Fibroblast of skin of left biceps (primary cell): ENCODE measurements around the gene MDFIC.

Experiments
- DNase-seq, 2 experiments: peaks; one replicate each; pipeline ENCODE4 v3.0.0-alpha.2; 2013; ENCODE audit warnings: low read depth in 2 of 2

Gene MDFIC

DNA sequence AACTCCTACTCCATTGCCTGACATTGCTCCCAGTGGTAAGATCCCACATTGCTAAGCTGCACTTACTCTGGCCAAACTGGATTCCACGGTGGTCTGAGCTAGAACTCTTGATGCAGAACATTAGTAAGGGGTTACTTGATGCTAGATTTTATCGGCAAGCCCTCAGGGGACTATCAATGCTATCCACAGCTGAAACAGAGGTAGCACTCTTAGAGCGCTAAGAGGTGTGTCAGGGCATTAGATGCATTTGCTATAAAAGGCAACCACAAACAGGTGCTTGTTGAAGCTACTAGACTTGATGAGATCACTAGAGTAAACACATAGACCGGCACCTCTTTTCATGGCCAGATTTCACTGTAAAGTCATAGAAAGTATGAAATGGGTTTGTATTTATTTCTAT, 116.3 kb downstream of the MDFIC start:
- no peak for DNase-seq

DNA sequence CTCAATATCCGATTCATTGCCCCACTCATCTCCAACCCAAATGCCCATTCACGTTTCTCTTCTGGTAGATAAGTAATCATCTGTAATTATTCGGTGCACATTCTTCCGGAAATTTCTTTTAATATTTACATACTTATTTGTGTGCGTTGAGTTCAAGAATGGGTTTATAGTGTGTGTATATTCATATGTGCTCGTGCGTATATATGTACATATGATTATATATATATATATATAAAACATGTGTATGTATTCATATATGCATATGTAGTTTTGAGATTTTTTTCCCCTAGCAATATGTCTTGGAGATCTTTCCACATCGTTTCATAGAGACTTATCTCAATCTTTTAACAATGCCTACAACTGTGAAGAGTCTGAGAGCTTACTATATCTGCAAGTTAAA, 118.2 kb downstream of the MDFIC start:
- DNase-seq: no peak

DNA sequence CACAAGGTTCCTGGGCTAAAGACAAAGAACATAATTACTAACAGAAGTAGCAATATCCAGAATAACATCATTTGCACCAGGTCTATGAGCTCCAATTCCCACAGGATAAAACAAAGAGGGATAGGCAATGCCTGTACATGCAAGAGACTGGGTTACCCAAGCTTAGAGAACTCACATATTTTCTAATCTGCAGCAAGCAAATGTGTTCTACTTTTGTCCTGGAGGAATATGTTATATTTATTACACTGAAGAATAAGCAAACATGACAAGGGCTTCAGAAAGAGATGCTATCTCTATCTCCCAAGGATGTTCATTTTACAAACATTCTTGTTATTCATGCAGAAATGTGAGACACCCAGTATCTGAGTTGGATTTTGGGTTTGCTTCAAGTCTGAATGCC, 118.6 kb downstream of the MDFIC start:
- DNase-seq: no peak

DNA sequence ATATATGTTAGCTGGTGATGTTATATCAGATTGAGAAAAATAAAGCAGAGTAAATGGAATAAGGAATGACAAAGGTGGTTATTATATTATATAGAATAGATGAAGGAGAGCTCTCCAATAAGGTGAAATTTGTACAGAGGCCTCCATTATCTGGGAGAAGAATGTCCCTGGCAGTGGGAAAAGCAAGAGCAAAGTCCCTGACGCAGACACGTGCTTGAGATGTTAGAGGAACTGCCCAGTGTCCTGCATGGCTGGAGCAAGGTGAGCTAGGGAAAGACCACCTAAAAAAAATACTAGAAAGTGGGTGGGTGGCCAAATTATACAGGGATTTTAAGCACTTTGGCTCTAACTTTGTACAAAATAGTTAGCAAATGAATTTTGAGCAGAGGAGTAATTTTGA, 120.7 kb downstream of the MDFIC start:
- DNase-seq: no peak

DNA sequence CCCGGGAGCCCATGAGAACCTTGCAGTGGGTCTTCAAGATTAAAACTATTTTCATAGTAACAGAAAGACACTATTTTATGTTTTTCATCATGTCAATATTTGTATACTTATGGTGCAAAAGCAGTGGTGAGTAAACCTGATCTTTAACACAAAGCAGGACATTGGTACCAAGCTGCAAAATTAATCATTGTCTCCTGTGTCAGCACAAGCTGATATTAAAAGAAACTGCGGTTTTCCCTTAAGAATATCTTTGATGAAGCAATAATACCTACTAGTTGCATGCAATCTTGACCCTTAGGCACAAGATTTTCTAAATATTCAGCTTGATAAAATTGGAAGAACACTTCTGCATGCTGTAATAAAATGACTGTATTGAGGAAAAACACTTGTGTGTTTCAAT, 121.7 kb downstream of the MDFIC start:
- no peak for DNase-seq

DNA sequence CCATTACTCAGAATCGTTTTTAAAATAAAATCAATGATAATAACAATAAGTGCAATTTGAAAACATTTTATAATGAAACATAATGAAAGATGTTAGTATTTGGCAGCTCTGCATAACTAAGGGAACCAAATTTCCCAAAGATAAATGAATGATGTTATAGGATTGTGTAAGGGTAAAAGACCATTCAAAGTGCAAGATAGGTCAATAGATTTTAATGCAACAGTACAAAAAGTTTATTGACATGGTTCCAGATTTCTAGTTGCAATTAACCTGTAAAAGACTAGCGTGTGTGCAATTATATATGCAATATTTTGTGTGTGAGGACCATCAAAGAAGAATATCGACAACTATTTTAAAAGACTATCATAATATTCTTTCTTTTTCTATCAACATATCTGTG, 122.3 kb downstream of the MDFIC start:
- no peak for DNase-seq

DNA sequence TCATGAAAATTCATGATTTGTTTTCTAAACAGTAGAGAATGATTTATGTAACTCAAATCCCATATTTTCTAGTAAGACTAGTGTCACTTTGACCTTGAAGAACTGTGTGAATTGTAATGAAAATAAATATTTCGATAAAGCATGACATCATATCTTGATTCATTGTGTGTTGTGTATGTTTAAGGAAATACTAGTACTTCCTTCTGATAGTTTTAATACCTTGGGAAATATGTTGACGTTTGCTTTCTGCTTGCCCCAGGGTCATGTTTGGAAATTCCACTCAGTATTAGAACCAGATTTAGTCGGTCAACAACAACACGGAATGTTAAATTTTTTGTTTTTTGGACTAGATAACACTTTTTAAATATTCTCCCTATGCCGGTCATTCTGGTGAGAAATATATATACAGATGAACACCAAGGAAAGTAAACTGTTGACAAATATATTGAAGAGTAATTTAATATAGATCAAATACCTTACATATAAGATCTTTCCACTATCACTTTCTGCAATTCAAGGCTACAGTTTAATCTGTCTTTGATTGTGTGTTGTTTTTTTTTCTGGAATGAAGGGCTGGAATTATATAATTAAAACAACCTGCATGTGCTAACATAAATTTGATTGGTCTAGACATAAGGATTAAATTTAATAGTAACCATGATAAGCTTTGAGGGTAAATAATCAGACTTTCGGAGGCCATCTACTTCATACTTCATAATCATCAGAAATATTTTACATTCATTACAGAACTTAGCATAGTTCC, 126.2 kb downstream of the MDFIC start:
- no peak for DNase-seq

DNA sequence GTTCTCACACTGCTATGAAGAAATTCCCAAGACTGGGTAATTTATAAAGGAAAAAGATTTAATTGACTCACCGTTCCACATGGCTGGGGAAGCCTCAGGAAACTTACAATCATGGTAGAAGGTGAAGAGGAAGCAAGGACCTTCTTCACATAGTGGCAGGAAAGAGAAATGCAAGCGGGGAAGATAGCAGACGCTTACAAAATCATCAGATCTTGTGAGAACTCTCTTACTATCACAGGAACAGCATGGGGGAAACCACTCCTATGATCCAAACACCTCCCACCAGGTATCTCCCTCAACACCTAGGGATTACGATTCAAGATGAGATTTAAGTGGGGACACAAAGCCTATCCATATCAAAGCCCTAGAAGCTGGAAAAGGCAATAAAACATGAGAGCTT, 130.8 kb downstream of the MDFIC start:
- no peak for DNase-seq

DNA sequence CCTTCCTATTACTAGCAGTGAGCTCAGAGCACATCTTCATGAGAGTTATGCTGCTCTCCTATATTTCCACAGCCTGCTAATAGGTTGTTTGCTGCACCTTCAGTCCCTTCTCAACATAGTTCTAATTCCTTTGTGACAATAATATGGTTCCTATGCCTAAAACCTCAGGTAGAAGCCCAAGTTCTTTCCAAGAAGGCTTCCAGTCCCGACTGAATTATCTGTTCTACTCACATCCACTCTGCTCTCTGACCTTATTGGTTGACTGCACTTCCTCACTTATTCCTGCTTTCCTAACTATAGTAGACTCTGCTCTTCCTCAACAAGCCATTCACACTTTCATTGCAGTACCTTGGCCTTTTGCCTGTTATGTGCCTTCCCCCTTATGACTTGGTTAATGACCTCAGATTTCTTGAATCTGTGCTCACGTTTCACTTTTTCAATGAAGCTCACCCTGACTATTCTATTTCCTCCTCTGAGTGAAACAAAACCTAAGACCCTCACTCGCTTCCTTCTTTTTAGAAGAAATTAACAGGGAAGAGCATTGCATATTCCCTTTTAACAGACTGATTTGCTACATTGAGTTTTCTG, 132.7 kb downstream of the MDFIC start:
- DNase-seq: no peak

DNA sequence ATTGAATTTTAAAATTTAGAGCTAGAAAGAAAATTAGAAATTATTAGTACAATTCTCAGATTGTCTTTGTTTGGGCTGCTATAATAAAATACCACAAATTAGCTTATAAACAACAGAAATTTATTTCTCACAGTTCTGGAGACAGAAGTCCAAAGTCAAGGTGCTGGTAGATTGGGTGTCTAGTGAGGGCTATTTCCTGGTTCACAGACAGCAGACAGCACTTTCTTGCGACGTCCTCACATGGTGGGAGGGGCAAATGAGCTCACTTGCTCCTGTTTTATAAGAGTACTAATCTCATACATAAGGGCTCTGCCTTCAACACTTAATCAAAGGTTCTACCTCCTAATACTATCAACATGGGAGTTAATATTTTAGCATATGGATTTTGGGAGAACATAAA, 134.1 kb downstream of the MDFIC start:
- no peak for DNase-seq

DNA sequence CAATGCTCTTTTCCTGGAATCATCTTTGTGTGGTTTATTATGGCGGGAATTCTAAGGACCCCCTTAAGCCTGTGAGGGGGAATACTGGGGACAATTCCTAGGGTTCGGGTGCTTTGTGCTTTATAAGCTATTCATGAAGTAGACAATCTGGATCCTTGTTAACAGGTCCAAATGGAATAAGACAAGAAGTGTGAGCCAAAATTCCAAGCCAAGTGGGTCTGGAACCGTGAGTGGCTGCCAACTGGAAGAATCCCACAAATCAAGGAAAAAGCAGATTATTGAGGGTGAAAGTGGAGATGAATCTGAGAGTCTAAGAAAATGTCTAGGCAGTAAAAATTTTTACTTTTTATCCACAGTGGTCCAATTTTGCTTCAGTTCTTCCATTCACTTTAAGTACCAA, 136.8 kb downstream of the MDFIC start:
- no peak for DNase-seq

DNA sequence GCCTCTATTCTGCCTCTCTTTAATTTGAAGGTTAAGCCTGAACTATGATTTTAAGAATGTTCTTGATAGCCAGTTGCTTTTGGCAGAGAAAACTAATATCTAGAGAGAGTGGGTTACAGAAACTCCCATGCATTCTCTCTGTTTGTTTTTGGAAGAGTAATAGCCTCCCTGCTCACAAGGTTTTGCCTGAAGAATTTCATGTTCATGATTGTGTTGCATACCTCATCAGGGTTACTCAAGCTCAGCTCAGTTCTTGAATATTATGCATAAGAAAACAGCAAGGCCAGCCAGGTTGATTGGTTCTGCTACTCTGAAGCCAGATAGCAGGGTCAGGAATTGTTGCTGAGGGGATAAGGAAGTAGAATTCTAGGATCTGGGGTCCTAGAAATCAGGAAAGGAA, 137.4 kb downstream of the MDFIC start:
- no peak for DNase-seq

DNA sequence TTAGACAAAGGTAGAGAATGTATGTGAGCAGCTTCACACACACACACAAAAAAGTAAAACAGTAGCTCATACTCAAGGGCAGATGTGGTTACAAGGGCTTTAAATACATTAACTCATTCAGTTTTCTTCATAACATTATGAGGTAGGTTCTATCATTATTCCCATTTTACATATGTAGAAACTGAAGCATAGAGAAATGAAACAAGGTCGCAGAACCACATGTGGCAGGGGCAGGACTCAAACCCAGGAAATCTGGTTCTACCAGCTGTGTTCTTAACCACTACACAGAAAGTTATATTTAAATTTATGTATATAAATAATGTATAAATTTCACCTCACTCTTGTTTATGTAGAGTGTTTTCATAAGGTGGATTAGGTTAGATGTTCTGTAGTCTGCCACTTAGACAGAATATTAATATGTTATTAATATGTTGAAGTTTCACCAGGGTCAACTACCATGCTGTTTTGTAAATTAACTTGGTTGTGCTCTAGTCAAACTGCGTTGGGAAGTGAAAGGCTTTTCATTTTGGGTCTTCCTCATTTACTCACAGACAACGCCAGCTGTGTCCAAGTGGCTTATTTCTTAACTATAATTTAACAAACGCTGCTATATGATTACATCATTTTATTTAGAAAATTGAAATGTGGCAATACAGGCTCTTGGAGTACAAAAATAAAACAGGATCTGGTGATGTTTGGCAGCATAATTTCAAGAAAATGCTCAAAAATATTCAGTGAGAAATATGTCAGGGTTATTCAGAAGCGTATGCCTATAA, 138.4 kb downstream of the MDFIC start:
- no peak for DNase-seq

DNA sequence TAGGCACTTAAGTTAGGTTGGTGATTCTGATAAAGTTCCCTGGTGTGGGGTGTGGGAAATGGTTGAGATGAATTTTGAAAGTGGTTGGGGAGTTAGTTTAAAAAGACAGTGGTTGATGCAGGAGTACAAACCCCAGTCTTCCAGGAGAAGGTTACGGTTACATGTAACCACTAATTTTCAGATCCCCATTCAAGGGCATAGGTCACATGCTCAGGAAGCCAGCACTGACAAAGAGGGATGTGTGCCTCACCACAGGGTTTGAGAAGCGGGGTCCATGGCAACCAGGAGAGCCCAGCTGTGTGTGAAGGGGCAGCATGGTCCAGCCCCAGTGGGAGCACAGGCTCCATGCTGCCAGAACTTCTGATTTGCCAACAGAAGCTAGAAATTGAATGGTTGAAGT, 144.2 kb downstream of the MDFIC start:
- DNase-seq: no peak

DNA sequence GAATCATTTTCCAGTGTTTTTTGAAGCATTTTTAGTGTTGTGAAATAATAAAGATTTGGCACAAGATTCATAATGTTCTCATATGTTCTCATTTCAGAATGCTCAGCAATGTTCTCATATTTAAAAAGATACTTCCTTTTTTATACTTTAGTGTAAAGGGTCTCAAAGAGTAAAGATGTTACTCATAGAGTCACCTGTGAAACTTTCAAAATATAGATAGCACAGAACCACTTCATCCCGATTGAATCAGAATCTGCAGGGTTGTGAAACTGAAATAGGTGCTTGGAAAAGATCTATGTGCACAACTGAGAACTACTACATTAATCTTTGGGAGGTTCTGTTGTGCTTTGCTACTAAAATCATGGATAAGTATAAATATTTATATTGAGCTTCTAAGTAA, 144.7 kb downstream of the MDFIC start:
- no peak for DNase-seq

DNA sequence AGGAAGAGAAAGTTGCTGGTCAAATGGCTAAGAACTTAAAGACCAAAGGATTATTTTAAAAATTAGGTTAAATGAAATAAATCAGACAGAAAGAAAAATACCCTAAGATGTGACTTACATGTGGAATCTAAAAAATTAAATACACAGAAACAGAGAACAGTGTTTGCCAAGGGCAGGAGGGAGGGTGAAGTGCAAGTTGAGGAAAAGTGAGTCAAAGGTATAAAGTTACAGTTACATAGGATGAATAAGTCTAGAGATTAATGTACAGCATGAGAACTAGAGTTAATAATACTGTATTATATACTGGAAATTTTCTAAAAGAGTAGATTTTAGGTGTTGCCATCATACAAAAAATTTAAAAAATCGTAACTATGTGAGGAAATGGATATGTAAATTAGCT, 146.3 kb downstream of the MDFIC start:
- no peak for DNase-seq
